ENCODE data around the gene ATP9B. TPM values are rescaled to one million over a fixed set of nuclear protein-coding genes. Genes with fewer than 3 reads are reported as not detected.
"Not testable (repeated sequence)": the region's sequence is repeated elsewhere in the genome, so short reads cannot be mapped to it uniquely, and the experiment has no call there.

Gene ATP9B
- total RNA-seq, 1 donor from 2014 or later = 16.2 TPM

DNA sequence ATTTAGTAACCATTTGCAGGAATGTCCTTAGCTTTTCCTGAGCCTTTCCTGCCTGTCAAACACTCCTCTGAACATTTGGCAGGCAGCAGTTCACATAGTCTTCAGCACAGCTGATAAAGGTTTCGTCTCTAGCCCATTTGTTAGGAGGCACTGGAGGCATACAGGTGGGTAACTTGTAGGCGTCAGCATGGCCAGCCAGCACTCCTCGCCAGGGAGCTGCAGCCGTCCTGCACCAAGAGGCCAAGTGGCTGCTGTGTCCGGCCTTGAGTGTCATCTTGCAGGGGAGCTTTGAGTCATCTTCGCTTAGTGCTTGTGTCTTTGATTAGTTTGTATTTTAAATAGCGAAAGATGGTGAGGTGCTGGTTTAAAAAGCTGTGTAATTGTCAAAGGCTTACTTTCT is 206.3 kb downstream of the ATP9B start:
- no peaks in the 10 kb centered on the region for H3K27me3 ChIP-seq (ENCODE audit: control insufficient read depth, insufficient read depth, low read length)
- no peak for DNase-seq (ENCODE audit: low read depth)
- TF ChIP-seq, protein P1, sequence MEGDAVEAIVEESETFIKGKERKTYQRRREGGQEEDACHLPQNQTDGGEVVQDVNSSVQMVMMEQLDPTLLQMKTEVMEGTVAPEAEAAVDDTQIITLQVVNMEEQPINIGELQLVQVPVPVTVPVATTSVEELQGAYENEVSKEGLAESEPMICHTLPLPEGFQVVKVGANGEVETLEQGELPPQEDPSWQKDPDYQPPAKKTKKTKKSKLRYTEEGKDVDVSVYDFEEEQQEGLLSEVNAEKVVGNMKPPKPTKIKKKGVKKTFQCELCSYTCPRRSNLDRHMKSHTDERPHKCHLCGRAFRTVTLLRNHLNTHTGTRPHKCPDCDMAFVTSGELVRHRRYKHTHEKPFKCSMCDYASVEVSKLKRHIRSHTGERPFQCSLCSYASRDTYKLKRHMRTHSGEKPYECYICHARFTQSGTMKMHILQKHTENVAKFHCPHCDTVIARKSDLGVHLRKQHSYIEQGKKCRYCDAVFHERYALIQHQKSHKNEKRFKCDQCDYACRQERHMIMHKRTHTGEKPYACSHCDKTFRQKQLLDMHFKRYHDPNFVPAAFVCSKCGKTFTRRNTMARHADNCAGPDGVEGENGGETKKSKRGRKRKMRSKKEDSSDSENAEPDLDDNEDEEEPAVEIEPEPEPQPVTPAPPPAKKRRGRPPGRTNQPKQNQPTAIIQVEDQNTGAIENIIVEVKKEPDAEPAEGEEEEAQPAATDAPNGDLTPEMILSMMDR (IDR thresholded peaks at IDR 0.05; ENCODE audit: insufficient read depth, low read length, poor library complexity, severe bottlenecking) = no peak
- H3K36me3 ChIP-seq (ENCODE audit: control insufficient read depth, insufficient read depth, low read length) = no peaks in the 10 kb centered on the region
- H3K4me3 ChIP-seq (ENCODE audit: low read depth, low read length) = no peak overlapping the region

DNA sequence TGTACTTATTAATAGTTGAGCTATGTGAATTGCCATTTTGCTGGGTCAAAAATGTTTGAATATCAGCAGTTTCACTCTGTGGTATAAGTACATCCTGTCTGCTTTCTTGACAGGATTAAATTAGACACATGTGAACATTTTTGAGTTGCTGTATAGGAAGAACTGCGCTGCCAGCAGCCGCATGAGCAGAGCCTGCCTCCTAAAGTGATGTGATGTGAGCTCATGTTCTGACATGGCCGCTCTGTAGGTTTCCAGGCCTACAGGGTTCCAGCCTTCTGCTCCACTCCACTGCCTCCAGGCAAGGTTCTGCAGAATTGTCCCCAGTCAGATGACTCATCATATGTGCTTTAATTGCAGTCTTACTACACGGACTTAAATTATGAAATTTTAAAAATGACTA is 206.8 kb downstream of the ATP9B start:
- no peaks in the 10 kb centered on the region for H3K27me3 ChIP-seq (ENCODE audit: control insufficient read depth, insufficient read depth, low read length)
- no peak for DNase-seq (ENCODE audit: low read depth)
- no peaks in the 10 kb centered on the region for H3K36me3 ChIP-seq (ENCODE audit: control insufficient read depth, insufficient read depth, low read length)
- TF ChIP-seq, protein P1 (IDR thresholded peaks at IDR 0.05; ENCODE audit: insufficient read depth, low read length, poor library complexity, severe bottlenecking) = no peak
- no peak overlapping the region for H3K4me3 ChIP-seq (ENCODE audit: low read depth, low read length)

DNA sequence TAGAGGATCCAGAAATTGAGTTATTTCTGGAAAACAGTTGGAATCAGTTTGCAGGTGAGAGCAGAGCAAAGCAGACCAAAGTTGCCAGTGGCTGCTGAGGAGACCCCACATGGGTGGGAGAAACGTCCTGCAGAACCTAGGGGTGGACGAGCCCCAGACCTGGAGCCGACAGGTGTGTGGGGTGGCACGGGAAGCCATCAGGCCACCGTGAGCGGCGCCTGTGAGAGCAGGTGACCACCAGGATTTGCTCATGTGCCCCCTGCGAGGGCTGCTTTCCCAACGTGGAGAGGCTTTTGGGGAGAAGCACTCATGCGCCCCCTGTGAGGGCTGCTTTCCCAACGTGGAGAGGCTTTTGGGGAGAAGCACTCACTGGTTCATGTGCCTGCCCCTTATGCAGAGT is 209.7 kb downstream of the ATP9B start:
- DNase-seq (ENCODE audit: low read depth) = no peak
- TF ChIP-seq, protein P1 (IDR thresholded peaks at IDR 0.05; ENCODE audit: insufficient read depth, low read length, poor library complexity, severe bottlenecking) = no peak
- Histone ChIP-seq H3K36me3 (ENCODE audit: control insufficient read depth, insufficient read depth, low read length) (no peaks in the 10 kb centered on the region), H3K4me3 (ENCODE audit: low read depth, low read length) (no peak overlapping the region), H3K27me3 (ENCODE audit: control insufficient read depth, insufficient read depth, low read length) (no peaks in the 10 kb centered on the region)

DNA sequence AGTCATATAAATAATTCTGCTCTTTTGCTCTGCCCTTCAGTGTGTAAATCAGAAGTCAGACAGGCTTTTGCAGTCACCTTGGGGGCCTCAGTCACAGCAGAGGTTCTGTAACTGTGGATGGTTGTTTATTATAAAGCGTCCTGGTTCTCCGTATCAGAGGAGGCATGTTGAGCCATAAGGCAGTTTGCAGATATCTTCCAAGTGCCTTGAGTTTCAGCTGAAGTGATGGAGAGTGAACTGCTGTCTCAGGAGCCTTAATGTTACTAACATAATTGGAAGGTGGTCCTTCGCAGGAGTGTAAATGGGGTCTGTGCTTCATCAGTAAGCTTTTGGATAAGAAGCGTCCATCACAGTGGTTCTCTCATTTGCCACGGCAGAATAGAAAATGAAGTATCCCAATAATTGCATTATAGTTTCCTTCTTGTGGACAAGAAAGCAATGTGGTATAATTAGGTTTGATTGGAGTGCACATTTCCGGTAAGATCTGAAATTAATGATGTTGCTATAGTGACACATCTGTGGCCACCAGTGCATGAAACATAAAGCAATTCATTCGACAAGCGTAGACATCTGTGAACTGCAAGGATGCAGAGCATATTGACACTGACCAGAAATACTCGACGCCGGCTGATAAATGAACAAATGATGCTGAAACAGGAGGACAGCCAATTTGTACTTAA is 214.1 kb downstream of the ATP9B start:
- H3K36me3 ChIP-seq (ENCODE audit: control insufficient read depth, insufficient read depth, low read length) = no peaks in the 10 kb centered on the region
- TF ChIP-seq, protein P1 (IDR thresholded peaks at IDR 0.05; ENCODE audit: insufficient read depth, low read length, poor library complexity, severe bottlenecking) = no peak
- H3K4me3 ChIP-seq (ENCODE audit: low read depth, low read length) = no peak overlapping the region
- no peaks in the 10 kb centered on the region for H3K27me3 ChIP-seq (ENCODE audit: control insufficient read depth, insufficient read depth, low read length)
- no peak for DNase-seq (ENCODE audit: low read depth)

DNA sequence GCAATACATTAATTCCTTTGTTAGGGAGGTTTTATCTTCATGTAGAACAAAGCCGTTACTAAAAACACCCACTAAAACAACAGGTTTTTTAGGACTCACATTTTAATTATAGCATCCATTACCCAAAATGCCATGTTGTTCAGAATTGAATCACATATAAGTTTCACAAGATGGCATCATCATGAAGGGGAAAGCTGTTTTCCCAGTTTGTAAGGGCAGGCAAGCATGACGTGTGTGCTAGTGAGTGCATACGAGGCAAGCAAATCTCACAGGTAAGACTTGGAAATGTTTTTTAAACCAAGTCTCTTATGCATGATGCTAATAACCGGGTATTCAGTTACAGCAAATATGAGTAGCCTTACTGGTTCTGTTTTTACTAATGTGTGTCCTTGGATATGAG is 214.7 kb downstream of the ATP9B start:
- no peak overlapping the region for H3K4me3 ChIP-seq (ENCODE audit: low read depth, low read length)
- H3K36me3 ChIP-seq (ENCODE audit: control insufficient read depth, insufficient read depth, low read length) = no peaks in the 10 kb centered on the region
- H3K27me3 ChIP-seq (ENCODE audit: control insufficient read depth, insufficient read depth, low read length) = no peaks in the 10 kb centered on the region
- TF ChIP-seq, protein P1 (IDR thresholded peaks at IDR 0.05; ENCODE audit: insufficient read depth, low read length, poor library complexity, severe bottlenecking) = no peak
- no peak for DNase-seq (ENCODE audit: low read depth)

DNA sequence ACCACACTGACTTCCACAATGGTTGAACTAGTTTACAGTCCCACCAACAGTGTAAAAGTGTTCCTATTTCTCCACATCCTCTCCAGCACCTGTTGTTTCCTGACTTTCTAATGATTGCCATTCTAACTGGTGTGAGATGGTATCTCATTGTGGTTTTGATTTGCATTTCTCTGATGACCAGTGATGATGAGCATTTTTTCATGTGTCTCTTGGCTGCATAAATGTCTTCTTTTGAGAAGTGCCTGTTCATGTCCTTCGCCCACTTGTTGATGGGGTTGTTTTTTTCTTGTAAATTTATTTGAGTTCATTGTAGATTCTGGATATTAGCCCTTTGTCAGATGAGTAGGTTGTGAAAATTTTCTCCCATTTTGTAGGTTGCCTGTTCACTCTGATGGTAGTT is 216.0 kb downstream of the ATP9B start:
- DNase-seq (ENCODE audit: low read depth); H3K4me3 ChIP-seq (ENCODE audit: low read depth, low read length); H3K27me3 ChIP-seq (ENCODE audit: control insufficient read depth, insufficient read depth, low read length); H3K36me3 ChIP-seq (ENCODE audit: control insufficient read depth, insufficient read depth, low read length): not testable (repeated sequence)

DNA sequence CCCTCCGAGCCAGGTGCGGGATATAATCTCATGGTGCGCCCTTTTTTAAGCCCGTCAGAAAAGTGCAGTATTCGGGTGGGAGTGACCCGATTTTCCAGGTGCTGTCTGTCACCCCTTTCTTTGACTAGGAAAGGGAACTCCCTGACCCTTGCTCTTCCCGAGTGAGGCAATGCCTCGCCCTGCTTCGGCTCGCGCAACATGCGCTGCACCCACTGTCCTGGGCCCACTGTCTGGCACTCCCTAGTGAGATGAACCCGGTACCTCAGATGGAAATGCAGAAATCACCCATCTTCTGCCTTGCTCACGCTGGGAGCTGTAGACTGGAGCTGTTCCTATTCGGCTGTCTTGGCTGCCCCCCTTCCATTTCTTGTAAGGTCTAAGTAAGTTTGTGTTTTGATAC is 221.2 kb downstream of the ATP9B start:
- not testable (repeated sequence) for DNase-seq (ENCODE audit: low read depth); H3K4me3 ChIP-seq (ENCODE audit: low read depth, low read length); H3K36me3 ChIP-seq (ENCODE audit: control insufficient read depth, insufficient read depth, low read length); H3K27me3 ChIP-seq (ENCODE audit: control insufficient read depth, insufficient read depth, low read length)
